Stimulated activated CD8-positive, alpha-beta memory T cell treated with anti-CD3 and anti-CD28 coated beads, Interleukin-7, amount 100 ng/mL, for 4 hours (primary cell): ENCODE measurements around the gene PTGER4.
"Not testable (repeated sequence)": the region's sequence is repeated elsewhere in the genome, so short reads cannot be mapped to it uniquely, and the experiment has no call there.

Source experiments
- DNase-seq, 2 donors: peaks; one replicate each; pipeline ENCODE4 v3.0.0-alpha.2; 2020; ENCODE audit warnings: low read depth in 2 of 2

Gene PTGER4

DNA sequence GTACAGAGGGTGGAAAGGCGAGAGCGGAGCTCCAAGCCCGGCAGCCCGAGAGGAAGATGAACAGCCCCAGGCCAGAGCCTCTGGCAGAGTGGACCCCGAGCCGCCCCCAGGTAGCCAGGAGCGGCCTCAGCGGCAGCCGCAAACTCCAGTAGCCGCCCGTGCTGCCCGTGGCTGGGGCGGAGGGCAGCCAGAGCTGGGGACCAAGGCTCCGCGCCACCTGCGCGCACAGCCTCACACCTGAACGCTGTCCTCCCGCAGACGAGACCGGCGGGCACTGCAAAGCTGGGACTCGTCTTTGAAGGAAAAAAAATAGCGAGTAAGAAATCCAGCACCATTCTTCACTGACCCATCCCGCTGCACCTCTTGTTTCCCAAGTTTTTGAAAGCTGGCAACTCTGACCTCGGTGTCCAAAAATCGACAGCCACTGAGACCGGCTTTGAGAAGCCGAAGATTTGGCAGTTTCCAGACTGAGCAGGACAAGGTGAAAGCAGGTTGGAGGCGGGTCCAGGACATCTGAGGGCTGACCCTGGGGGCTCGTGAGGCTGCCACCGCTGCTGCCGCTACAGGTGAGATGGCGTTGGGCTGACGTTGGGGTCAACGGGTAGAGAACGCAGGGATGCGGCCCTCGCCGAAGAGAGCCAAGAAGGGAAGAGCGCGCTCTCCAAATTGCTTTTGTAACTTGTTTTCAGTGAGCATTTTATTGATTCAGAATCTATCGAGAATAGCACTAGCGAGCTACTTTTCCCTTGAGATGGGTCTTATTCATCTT is at the start of gene PTGER4:
Gene PTGER4, plus strand, starts transcription at position 3 of the 769 bp plus-strand sequence. CDS start 1,079 bp downstream, outside the sequence.
- DNase-seq: no peak

DNA sequence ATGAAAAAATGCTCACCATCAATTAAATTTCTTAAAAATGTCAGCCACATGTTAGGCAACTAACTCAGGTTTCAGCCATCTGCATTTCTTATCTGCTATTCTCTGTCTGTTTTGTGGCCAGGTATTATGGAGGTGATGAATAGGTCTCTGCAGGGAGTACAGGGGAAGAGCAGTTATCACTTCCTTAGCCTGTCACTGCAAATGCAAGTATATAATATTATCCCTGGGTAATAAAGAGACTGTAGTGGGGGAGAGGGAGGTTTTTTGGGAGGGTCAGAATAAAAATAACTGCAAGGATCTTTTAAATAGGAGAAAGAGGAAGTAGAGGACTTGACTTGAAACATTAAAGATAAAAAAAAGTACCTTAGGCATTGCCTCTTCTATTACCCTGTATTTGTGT is 49.6 kb upstream of the PTGER4 start:
- no peak for DNase-seq

GRCh38 chr5:40631236-40631635 is 48.5 kb upstream of the PTGER4 start:
- DNase-seq: no peak

- no peak for DNase-seq
Measured at GRCh38 chr5:40634154-40634553, 45.6 kb upstream of the PTGER4 start.

DNA sequence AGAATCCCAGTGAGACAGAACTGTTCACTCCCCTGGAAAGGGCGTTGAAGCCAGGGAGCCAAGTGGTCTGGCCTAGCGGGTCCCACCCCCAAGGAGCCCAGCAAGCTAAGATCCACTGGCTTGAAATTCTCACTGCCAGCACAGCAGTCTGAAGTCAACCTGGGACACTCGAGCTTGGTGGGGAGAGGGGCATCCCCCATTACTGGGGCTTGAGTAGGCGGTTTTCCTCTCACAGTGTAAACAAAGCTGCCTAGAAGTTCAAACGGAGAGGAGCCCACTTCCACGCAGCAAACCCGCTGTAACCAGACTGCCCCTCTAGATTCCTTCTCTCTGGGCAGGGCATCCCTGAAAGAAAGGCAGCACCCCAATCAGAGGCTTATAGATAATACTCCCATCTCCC is 45.1 kb upstream of the PTGER4 start:
- DNase-seq: no peak

GRCh38 chr5:40639531-40639930 is 40.2 kb upstream of the PTGER4 start:
- DNase-seq: not testable (repeated sequence)

DNA sequence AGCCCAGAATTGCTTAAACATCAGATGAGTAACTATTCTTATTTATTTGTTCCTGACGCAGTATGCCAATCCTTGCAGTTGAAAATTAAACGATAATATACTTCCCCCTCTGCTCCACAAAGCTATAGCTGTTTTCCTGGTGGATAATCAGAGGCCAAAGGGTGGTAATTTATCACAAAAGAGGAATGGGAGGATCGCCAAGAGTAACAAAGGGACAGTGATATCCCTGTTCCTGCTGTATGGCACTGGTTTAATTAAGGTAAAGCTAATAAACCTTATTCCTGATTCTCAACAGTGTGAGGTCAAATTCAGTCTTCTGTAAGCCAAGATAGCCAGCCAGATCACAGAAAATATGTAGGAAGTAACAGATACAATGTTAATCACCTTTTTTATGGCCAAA is 33.4 kb upstream of the PTGER4 start:
- DNase-seq: no peak

- DNase-seq: no peak
Measured at GRCh38 chr5:40648150-40648549, 31.6 kb upstream of the PTGER4 start.

GRCh38 chr5:40649463-40650030 is 30.2 kb upstream of the PTGER4 start:
- no peak for DNase-seq

DNA sequence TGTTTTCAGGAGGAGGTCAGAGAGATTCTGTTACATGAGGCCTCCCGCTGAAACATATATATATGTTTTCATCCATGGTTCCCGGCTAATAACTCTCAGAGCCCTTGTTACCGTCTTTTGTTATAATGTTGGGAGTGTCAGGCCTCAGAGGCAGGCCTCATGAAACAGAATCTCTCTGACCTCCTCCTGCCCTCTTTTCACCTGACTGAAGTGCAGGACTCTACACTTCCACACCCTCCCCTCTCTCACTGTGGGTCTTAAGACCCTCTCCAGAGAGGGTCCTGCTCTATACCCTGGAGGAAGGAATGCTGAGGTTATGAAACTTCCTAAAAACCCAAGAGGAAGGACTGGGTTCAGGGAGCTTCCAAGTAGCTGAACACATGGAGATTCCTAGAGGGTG is 28.5 kb upstream of the PTGER4 start:
- DNase-seq: no peak

GRCh38 chr5:40652441-40653220 is 27.1 kb upstream of the PTGER4 start:
- no peak for DNase-seq

DNA sequence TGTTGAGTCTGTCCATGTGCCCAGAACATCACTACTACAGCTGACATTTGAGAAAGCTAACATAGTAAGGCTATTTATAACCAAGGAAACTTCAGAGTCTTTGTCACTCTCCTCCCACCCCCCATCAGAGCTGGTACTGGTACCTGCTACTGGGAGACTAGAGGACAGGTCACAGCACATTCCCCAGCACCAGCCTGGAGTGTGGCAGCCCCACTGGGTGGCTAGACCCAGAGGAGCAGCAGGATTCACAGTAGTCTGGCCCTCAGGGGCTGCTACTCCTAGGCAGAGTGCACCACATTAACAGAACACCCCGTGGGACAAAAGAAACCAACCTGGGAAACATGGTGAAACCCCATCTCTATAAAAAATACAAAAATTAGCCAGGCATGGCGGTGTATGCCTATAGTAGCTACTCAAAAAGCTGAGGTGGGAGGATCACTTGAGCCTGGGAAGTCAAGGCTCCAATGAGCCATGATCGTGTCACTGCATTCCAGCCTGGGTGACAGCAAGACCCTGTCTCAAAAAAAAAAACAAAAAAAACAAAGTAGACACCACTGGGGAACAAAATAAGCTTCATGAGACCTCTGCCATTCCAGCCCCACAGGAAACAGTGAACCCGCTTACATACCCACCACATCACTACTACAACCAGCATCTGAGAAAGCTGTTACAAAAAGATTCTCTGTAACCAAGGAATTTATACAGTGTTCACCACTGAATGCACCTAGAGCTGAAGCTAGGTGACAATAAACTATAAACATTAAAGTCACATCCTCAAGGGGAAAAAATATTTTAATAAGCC is 26.3 kb upstream of the PTGER4 start:
- no peak for DNase-seq

- DNase-seq: no peak
Measured at GRCh38 chr5:40654377-40654991, 25.2 kb upstream of the PTGER4 start.

DNA sequence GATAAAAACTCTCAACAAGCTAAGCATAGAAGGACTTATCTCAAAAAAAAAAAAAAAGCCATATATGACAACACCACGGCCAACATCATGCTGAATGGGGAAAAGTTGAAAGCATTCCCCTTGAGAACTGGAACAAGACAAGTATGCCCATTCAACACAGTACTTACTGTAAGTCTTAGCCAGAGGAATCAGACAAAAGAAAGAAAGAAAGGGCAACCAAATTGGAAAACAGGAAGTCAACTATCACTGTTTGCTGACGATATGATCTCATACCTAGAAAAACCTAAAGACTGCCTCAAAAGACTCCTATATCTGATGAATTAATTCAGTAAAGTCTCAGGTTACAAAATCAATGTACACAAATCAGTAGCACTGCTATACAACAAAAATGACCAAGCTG is 24.6 kb upstream of the PTGER4 start:
- no peak for DNase-seq

DNA sequence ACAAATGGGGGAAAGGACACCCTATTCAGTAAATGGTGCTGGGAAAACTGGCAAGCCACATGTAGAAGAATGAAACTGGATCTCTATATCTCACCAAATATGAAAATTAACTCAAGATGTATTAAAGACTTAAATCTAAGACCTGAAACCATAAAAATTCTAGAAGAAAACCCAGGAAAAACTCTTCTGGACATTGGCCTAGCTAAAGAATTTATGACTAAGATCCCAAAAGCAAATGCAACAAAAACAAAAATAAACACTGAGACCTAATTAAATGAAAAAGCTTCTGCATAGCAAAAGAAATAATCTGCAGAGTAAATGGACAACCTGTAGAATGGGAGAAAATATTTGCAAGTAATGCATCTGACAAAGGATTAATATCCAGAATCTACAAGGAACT is 23.6 kb upstream of the PTGER4 start:
- not testable (repeated sequence) for DNase-seq

- DNase-seq: no peak
Measured at GRCh38 chr5:40656766-40657165, 22.9 kb upstream of the PTGER4 start.

DNA sequence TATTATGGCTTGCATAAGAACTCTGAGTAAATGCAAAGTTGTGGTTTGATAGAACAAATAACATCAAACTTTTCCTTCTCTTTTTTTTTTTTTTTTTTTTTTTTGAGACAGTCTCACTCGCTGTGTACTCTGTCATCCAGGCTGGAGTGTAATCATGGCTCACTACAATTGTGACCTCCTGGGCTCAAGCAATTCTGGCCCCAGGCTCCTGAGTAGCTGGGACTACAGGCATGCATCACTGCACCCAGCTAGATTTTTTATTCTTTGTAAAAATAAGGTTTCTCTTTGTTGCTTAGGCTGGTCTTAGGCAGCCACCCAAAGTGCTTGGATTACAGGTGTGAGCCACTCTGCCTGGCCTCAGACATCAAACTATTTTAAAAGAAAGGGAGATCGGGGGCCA is 19.0 kb upstream of the PTGER4 start:
- no peak for DNase-seq

GRCh38 chr5:40665635-40666298 is 13.9 kb upstream of the PTGER4 start:
- no peak for DNase-seq

- no peak for DNase-seq
Measured at GRCh38 chr5:40666657-40667056, 13.1 kb upstream of the PTGER4 start.

GRCh38 chr5:40667161-40667663 is 12.5 kb upstream of the PTGER4 start:
- DNase-seq: no peak
